Esophagus muscularis mucosa (tissue), 4 donors: ENCODE measurements around the gene SASH1.

ENCODE experiments used
- EP300 ChIP-seq: sonication (generic); formaldehyde crosslinking; IDR thresholded peaks from one replicate; pipeline ENCODE4 v1.6.1; 2017; ENCODE audit warnings: antibody characterized with exemption
- POLR2A ChIP-seq: fragments of 450-650 bp; IDR thresholded peaks from one replicate; pipeline ENCODE4 v1.6.1; 2017; ENCODE audit warnings: antibody characterized with exemption, moderate library complexity, mild to moderate bottlenecking, low read depth
- TF ChIP-seq, protein P1 (sequence below), 3 experiments: fragments of 200-600 bp in 2 of 3; fragments of 450-650 bp in 1 of 3; sonication (generic) in 2 of 3; IDR thresholded peaks; one replicate each; pipeline ENCODE4 v1.5.1; 2017 to 2019; ENCODE audit warnings: antibody characterized with exemption in 3 of 3, mild to moderate bottlenecking in 2 of 3, moderate library complexity in 1 of 3

DNA sequence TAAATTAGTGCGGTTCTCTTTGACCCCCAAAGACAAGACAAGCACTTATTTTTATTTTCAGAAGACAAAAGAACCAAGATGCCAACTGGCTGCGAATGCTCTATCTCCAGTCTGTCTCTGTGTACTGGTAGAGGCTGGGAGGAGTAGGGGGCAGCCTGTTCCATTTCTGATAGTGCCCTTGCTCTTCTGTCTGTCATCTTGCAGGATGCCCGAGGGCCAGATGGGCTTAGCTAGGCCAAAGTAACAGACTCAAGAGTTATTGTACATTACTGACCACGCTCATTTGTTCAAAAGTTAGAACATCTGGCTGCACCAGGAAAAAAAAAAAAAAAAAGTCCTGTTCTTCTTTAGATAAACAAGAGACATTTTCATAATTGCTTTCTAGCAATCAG is 206.1 kb downstream of the SASH1 start:
- TF ChIP-seq, protein P1, sequence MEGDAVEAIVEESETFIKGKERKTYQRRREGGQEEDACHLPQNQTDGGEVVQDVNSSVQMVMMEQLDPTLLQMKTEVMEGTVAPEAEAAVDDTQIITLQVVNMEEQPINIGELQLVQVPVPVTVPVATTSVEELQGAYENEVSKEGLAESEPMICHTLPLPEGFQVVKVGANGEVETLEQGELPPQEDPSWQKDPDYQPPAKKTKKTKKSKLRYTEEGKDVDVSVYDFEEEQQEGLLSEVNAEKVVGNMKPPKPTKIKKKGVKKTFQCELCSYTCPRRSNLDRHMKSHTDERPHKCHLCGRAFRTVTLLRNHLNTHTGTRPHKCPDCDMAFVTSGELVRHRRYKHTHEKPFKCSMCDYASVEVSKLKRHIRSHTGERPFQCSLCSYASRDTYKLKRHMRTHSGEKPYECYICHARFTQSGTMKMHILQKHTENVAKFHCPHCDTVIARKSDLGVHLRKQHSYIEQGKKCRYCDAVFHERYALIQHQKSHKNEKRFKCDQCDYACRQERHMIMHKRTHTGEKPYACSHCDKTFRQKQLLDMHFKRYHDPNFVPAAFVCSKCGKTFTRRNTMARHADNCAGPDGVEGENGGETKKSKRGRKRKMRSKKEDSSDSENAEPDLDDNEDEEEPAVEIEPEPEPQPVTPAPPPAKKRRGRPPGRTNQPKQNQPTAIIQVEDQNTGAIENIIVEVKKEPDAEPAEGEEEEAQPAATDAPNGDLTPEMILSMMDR (IDR thresholded peaks at IDR 0.05), result no peak
- no peak for TF ChIP-seq POLR2A
- TF ChIP-seq EP300, result no peak
